Body of pancreas (tissue), 4 donors: ENCODE measurements around the gene OVCH1. TPM values are rescaled to one million over a fixed set of nuclear protein-coding genes. Genes with fewer than 3 reads are reported as not detected.

Experiments used
- ATAC-seq: fragments of 150-250 bp; one replicate; pipeline ENCODE4 v1.9.1; 2016
- DNase-seq, 4 donors: peaks; one replicate each; pipeline ENCODE4 v3.0.0-alpha.2; 2019
- H3K27ac ChIP-seq, 4 donors: fragments of 200-600 bp; sonication (generic); 1 replicate in 3 of 4; 2 replicates in 1 of 4; pipeline versions ENCODE4 v1.5.1 to v1.6.1; 2016 to 2019; ENCODE audit warnings: mild to moderate bottlenecking in 1 of 4, mixed read lengths in 1 of 4, moderate library complexity in 1 of 4
- H3K27me3 ChIP-seq, 2 donors: fragments of 200-600 bp; sonication (generic); one replicate each; pipeline ENCODE4 v1.6.0; 2016; ENCODE audit warnings: mild to moderate bottlenecking in 1 of 2
- H3K36me3 ChIP-seq, 2 donors: fragments of 200-600 bp; sonication (generic); replicated peaks in 1 of 2; 2 replicates each; pipeline ENCODE4 v1.5.1; 2016; ENCODE audit warnings: low read depth in 2 of 2; ENCODE audit not compliant: insufficient read depth in 1 of 2
- H3K4me1 ChIP-seq: fragments of 200-600 bp; sonication (generic); one replicate; pipeline ENCODE4 v1.6.0; 2016
- H3K4me3 ChIP-seq, 2 donors: fragments of 200-600 bp; sonication (generic); 1 replicate in 1 of 2; 2 replicates in 1 of 2; pipeline ENCODE4 v1.5.1; 2016 to 2019
- H3K9me3 ChIP-seq, 3 donors: fragments of 200-600 bp; sonication (generic); 1 replicate in 2 of 3; 2 replicates in 1 of 3; pipeline ENCODE4 v1.5.1; 2016
- POLR2A ChIP-seq, 3 donors: fragments of 450-650 bp; IDR thresholded peaks; one replicate each; pipeline ENCODE4 v1.6.1; 2016; ENCODE audit warnings: antibody characterized with exemption in 3 of 3, mild to moderate bottlenecking in 2 of 3
- WGBS, 2 donors: methylation state at CpG; one replicate each; pipeline ENCODE4 v1.1.5; 2017; 5-methylcytosine and 5-hydroxymethylcytosine counted together
- intact Hi-C: fragments of 100-400 bp; cut with DNase I; formaldehyde crosslinking; loops from one replicate; pipeline ENCODE4 v1.15.1; 2023
- total RNA-seq, 2 donors: library from RNA; depleted of rRNA; stranded (reverse); fragments of >200 nt; gene quantifications; one replicate each; pipeline ENCODE4 v1.1.0, GENCODE V29; 2016
- TF ChIP-seq, protein P1 (sequence below), 7 experiments: fragments of 450-650 bp in 4 of 7; fragments of 200-600 bp in 3 of 7; sonication (generic) in 3 of 7; IDR thresholded peaks; one replicate each; pipeline ENCODE4 v1.5.1; 2016 to 2019; ENCODE audit warnings: antibody characterized with exemption in 7 of 7

The OVCH1 gene
- total RNA-seq, 2 donors from 2014 or later = 0.52 TPM; not detected in 1

GRCh38 chr12:29509503-29509902, 12.0 kb upstream of the OVCH1 start:
- H3K36me3 ChIP-seq = no peaks in the 10 kb centered on the region
- TF ChIP-seq, protein P1, sequence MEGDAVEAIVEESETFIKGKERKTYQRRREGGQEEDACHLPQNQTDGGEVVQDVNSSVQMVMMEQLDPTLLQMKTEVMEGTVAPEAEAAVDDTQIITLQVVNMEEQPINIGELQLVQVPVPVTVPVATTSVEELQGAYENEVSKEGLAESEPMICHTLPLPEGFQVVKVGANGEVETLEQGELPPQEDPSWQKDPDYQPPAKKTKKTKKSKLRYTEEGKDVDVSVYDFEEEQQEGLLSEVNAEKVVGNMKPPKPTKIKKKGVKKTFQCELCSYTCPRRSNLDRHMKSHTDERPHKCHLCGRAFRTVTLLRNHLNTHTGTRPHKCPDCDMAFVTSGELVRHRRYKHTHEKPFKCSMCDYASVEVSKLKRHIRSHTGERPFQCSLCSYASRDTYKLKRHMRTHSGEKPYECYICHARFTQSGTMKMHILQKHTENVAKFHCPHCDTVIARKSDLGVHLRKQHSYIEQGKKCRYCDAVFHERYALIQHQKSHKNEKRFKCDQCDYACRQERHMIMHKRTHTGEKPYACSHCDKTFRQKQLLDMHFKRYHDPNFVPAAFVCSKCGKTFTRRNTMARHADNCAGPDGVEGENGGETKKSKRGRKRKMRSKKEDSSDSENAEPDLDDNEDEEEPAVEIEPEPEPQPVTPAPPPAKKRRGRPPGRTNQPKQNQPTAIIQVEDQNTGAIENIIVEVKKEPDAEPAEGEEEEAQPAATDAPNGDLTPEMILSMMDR (IDR thresholded peaks at IDR 0.05) = no peak
- no peak for TF ChIP-seq POLR2A (IDR thresholded peaks at IDR 0.05)
- no peak overlapping the region for H3K27ac ChIP-seq
- intact Hi-C loops = no loop called here
- no peaks in the 10 kb centered on the region for H3K4me1 ChIP-seq
- no peaks in the 10 kb centered on the region for H3K27me3 ChIP-seq
- no peaks in the 10 kb centered on the region for H3K9me3 ChIP-seq
- H3K4me3 ChIP-seq = no peak overlapping the region
- ATAC-seq = no peak
- no peak for DNase-seq
- 84 to 95% methylated on average over 1 of the region's 1 CpG for whole genome bisulfite sequencing, 2 donors

GRCh38 chr12:29508949-29509348, 11.5 kb upstream of the OVCH1 start:
- Histone ChIP-seq H3K4me1 (no peaks in the 10 kb centered on the region), H3K4me3 (no peak overlapping the region), H3K27ac (no peak overlapping the region), H3K27me3 (no peaks in the 10 kb centered on the region), H3K36me3 (no peaks in the 10 kb centered on the region), H3K9me3 (no peaks in the 10 kb centered on the region)
- 71 to 81% methylated on average over 2 of the region's 2 CpGs for WGBS, 2 donors
- TF ChIP-seq POLR2A (IDR thresholded peaks at IDR 0.05) = no peak
- TF ChIP-seq, protein P1 (IDR thresholded peaks at IDR 0.05) = no peak
- intact Hi-C loops = no loop called here
- DNase-seq (no peak), ATAC-seq (no peak)

DNA sequence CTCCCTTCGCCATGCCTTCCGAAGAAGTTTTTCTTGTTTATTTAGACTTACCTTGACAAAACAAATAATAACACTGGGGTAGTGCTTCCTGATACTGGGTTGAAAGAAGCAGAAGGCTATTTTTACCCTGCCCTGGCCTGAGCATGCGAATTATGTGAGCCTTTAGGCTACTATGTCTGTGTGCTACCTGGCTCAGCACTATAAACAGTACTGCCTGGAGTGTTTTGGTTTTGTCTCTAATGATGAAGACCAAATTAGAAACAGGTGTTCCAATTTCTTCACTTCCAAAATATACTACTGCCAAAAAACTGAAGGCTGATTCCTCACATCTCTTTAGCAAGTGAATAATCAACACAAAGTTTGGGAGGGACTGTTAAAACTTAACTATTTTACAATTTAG, 7.6 kb upstream of the OVCH1 start:
- ATAC-seq = no peak
- 73 to 76% methylated on average over 3 of the region's 3 CpGs for WGBS, 2 donors
- Histone ChIP-seq H3K9me3 (no peaks in the 10 kb centered on the region), H3K27me3 (no peaks in the 10 kb centered on the region), H3K4me3 (no peak overlapping the region), H3K27ac (no peak overlapping the region), H3K4me1 (no peaks in the 10 kb centered on the region), H3K36me3 (no peaks in the 10 kb centered on the region)
- TF ChIP-seq POLR2A (IDR thresholded peaks at IDR 0.05) = no peak
- TF ChIP-seq, protein P1 (IDR thresholded peaks at IDR 0.05) = no peak
- no peak for DNase-seq
- intact Hi-C loops = no loop called here

- Histone ChIP-seq H3K36me3 (no peaks in the 10 kb centered on the region), H3K27me3 (no peaks in the 10 kb centered on the region), H3K4me1 (no peaks in the 10 kb centered on the region), H3K4me3 (no peak overlapping the region), H3K9me3 (no peaks in the 10 kb centered on the region), H3K27ac (no peak overlapping the region)
- intact Hi-C loops = no loop called here
- DNase-seq (no peak), ATAC-seq (no peak)
- no peak for TF ChIP-seq POLR2A (IDR thresholded peaks at IDR 0.05)
- TF ChIP-seq, protein P1 (IDR thresholded peaks at IDR 0.05) = no peak
Observed at GRCh38 chr12:29503283-29503682, 5.8 kb upstream of the OVCH1 start.

DNA sequence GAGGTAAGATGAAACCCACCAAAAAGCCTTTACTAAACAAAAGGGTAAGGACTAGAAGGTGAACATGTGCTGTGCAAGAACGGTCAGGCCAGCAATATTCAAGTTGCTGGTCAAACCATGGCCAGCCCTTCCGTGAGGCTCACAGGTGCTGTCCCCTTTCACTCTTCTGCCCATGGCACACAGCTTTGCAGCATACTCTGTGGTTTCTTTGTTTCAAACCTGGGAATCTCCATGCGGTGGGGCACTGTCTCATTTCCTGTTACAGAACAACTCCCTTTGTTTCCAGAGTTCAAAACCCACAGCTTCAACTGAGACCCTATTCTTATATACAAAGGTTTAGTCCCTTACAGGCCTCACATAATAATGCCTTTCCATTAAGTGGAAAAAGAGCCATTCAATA, 1.7 kb upstream of the OVCH1 start:
- H3K4me3 ChIP-seq = no peak overlapping the region
- no peaks in the 10 kb centered on the region for H3K36me3 ChIP-seq
- no peaks in the 10 kb centered on the region for H3K27me3 ChIP-seq
- H3K4me1 ChIP-seq = no peaks in the 10 kb centered on the region
- DNase-seq = no peak
- 89 to 92% methylated on average over 3 of the region's 3 CpGs for WGBS, 2 donors
- intact Hi-C loops = no loop called here
- no peaks in the 10 kb centered on the region for H3K9me3 ChIP-seq
- H3K27ac ChIP-seq = no peak overlapping the region
- TF ChIP-seq, protein P1 (IDR thresholded peaks at IDR 0.05) = no peak
- TF ChIP-seq POLR2A (IDR thresholded peaks at IDR 0.05) = no peak
- no peak for ATAC-seq
